ENCODE results near the gene CAMSAP2. TPM values are rescaled to one million over a fixed set of nuclear protein-coding genes. Genes with fewer than 3 reads are reported as not detected.

Gene CAMSAP2
- total and polyA plus RNA-seq, 10 of the 15 experiments (the other 5 are each of a cell fraction or from before 2014, with no cell fraction given): 3.9 to 19.8 (median 8.0) TPM

DNA sequence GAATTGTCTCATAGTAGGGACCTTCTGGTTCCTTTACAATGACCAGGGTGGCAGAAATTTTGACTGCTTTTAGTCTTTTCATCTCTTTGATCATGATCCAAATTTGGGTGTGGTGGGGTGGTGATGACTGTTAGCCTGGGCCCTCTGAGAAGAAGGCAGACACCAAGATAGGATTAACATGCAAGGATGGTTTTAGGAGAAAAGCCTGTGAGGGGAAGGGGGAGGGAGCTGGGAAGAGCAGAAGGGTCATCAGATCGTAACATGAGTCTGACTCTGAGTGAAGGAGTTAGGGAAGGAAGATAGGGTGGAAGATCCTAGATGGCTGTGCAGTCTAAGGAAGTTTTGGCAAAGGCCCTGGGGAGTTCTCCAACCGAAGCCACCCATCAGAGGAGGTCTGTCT, 28.5 kb upstream of the CAMSAP2 start (continued):
- TF ChIP-seq MLLT1 (IDR thresholded peaks at IDR 0.05) (no peak), E2F8 (IDR thresholded peaks at IDR 0.05; ENCODE audit: low read depth, partially characterized antibody) (no peak), SMAD1 (IDR thresholded peaks at IDR 0.05; ENCODE audit: low read depth, partially characterized antibody) (no peak)

GRCh38 chr1:200714504-200715187, 24.0 kb upstream of the CAMSAP2 start:
- CTCF ChIA-PET: interaction anchor here (0.7 kb wide), 2 partner anchors 15 to 124 kb away, joined by 3 read pairs; no protein-coding TSS in a partner anchor
- WGBS (ENCODE audit: insufficient coverage, insufficient replicate concordance, low lambda C conversion rate, missing lambda C conversion rate): 78% methylated on average over 2 of the region's 2 CpGs

More at GRCh38 chr1:200714504-200715187, 24.0 kb upstream of the CAMSAP2 start:
- ChIA-PET RAD21 (ENCODE audit: unreplicated experiment) (interaction anchor here (1.6 kb wide), 1 partner anchor 92 kb away, joined by 7 read pairs; no protein-coding TSS in a partner anchor), POLR2A (interaction anchor here (0.6 kb wide), 1 partner anchor 321 kb away, joined by 4 read pairs; no protein-coding TSS in a partner anchor), SMC1A (ENCODE audit: uncharacterized antibody, unreplicated experiment) (interaction anchor here (0.6 to 1.8 kb wide), 3 partner anchors 15 to 103 kb away, joined by 3 to 7 read pairs (median 4); no protein-coding TSS in a partner anchor)
- no peak for TF ChIP-seq SUZ12 (IDR thresholded peaks at IDR 0.05; ENCODE audit: unreplicated experiment)
- H3K27me3 ChIP-seq (replicated peaks in 1 of 2; ENCODE audit: control insufficient read depth in 2 of 2, insufficient read depth in 2 of 2, low read length in 1 of 2): no peaks in the 10 kb centered on the region
- H3K9me3 ChIP-seq (replicated peaks; ENCODE audit: control insufficient read depth, insufficient read depth, low read length): no peaks in the 10 kb centered on the region
- no peak overlapping the region for H3K4me3 ChIP-seq
- DNase-seq (ENCODE audit: low read depth, low spot score): no peak
- no peak for ATAC-seq
- no peaks in the 10 kb centered on the region for H3K79me2 ChIP-seq (ENCODE audit: control insufficient read depth, insufficient read depth, low read length)
- no peak overlapping the region for H3K4me2 ChIP-seq (ENCODE audit: control insufficient read depth, insufficient read depth)
- H3K36me3 ChIP-seq (ENCODE audit: control insufficient read depth in 2 of 2, insufficient read depth in 2 of 2, low read length in 1 of 2): no peaks in the 10 kb centered on the region
- intact Hi-C loops (cut with micrococcal nuclease; ENCODE audit: unreplicated experiment) (no loop called here), in situ Hi-C loops (cut with MboI) (loop anchor here (5.0 kb wide), 1 partner anchor 53 kb away; no protein-coding TSS in a partner anchor)
- H3K27ac ChIP-seq (ENCODE audit: control insufficient read depth, insufficient read depth): no peak overlapping the region
- no peaks in the 10 kb centered on the region for H4K20me1 ChIP-seq (ENCODE audit: control insufficient read depth, insufficient read depth)
- H2AFZ ChIP-seq (ENCODE audit: control insufficient read depth, low read depth, low read length): no peak overlapping the region
- no TSS peak for BruUV-seq (replicated peaks)
- FAIRE-seq: no peak
- H3K9ac ChIP-seq (ENCODE audit: control insufficient read depth, insufficient read depth, low read length): no peak overlapping the region
- H3K4me1 ChIP-seq (ENCODE audit: control insufficient read depth, insufficient read depth, low read length): no peaks in the 10 kb centered on the region

Data from GM12878 (cell line).